ENCODE results near the gene PGAM4. TPM values are rescaled to one million over a fixed set of nuclear protein-coding genes. Genes with fewer than 3 reads are reported as not detected.
A peak's percentile ranks its signal among the peaks of the same experiment; 100 is the strongest.

PGAM4 gene
- total RNA-seq (2016; rRNA removed; fragmentation: Illumina TruSeq; extraction: Trizol): 0.33 TPM in 1 of 2 replicates, not detected in the other
- not detected in 2 replicates for total RNA-seq (2016; cell fraction: cytosol; rRNA removed; fragmentation: Illumina TruSeq; extraction: Trizol; ENCODE audit: low read depth)
- total RNA-seq (2016; cell fraction: insoluble cytoplasmic fraction; rRNA removed; fragmentation: Illumina TruSeq; extraction: Trizol): not detected in 2 replicates
- total RNA-seq (2016; cell fraction: membrane; rRNA removed; fragmentation: Illumina TruSeq; extraction: Trizol): not detected in 2 replicates
- total RNA-seq (2016; cell fraction: nucleus; rRNA removed; fragmentation: Illumina TruSeq; extraction: Trizol): 0.60 TPM in 1 of 2 replicates, not detected in the other
- polyA plus RNA-seq (2011; rRNA removed): 0.10 and 0.24 TPM in 2 replicates
- polyA plus RNA-seq (2011; cell fraction: cytosol; rRNA removed): 0.14 and 0.23 TPM in 2 replicates
- 0.37 TPM in 1 of 2 replicates, not detected in the other for polyA plus RNA-seq (2011; cell fraction: nucleus; rRNA removed)
- polyA plus RNA-seq (2012): not detected in 2 replicates
- polyA plus RNA-seq (2016; cell fraction: cytosol; fragmentation: Illumina TruSeq; extraction: Trizol; ENCODE audit: low read depth): not detected in 2 replicates
- polyA plus RNA-seq (2016; cell fraction: insoluble cytoplasmic fraction; fragmentation: Illumina TruSeq; extraction: Trizol; ENCODE audit: low read depth): 0.52 TPM in 1 of 2 replicates, not detected in the other
- polyA plus RNA-seq (2016; cell fraction: membrane; fragmentation: Illumina TruSeq; extraction: Trizol; ENCODE audit: low read depth): not detected in 2 replicates
- not detected in 2 replicates for polyA plus RNA-seq (2016; cell fraction: nucleus; fragmentation: Illumina TruSeq; extraction: Trizol; ENCODE audit: insufficient read depth, low read depth)
- polyA minus RNA-seq (2011; rRNA and poly(A)+ RNA removed; ENCODE audit: low replicate concordance): 0.21 TPM in 1 of 2 replicates, not detected in the other
- polyA minus RNA-seq (2011; cell fraction: cytosol; rRNA and poly(A)+ RNA removed): not detected in 2 replicates
- polyA minus RNA-seq (2011; cell fraction: nucleus; rRNA and poly(A)+ RNA removed): not detected in 2 replicates
- Bru-seq, nascent RNA: not detected
- BruChase-seq, experiment 1, labeled RNA remaining after a 6-hour chase: percentile 28 among the genes with signal in this experiment
- not detected for BruChase-seq, experiment 2, labeled RNA remaining after a 2-hour chase
- long read RNA-seq, experiment 1: 0 reads
- long read RNA-seq, experiment 2: 0 reads

DNA sequence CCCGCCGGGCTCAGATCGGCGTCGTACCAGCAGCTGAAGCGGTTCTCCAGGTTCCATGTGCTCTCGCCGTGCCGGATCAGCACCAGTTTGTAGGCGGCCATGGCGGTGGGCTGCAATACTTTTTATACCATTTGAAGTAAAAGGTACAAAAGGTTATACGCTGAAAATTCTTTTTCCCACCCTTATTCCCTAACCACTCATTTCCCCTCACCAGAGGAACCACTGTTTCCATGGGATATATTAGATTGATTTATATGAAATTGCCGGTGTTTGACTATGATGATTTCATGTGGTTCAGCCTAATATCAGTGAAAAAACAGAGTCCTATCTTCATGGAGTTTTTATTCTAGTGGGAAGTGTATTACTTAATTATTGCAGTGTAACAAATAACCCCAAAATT lies at the start of gene PGAM4:
Gene PGAM4 (minus strand): TSS at position 101 of the 400 bp plus-strand sequence. CDS start 0 bp downstream, at position 101.
- ChIA-PET CTCF (ENCODE audit: low intra/inter-chr PET ratio, low total read pairs) (no interaction called here), POLR2A (no interaction called here)
- DNase-seq (ENCODE audit: low spot score) (no peak), ATAC-seq (no peak), FAIRE-seq (no peak)
- Histone ChIP-seq H3K36me3 (replicated peaks in 1 of 2; ENCODE audit: control insufficient read depth in 1 of 2, insufficient read depth in 2 of 2, low read length in 2 of 2) (no peaks in the 10 kb centered on the region), H4K20me1 (ENCODE audit: insufficient read depth, low read length) (no peaks in the 10 kb centered on the region), H3K9ac (ENCODE audit: insufficient read depth, low read depth, low read length) (no peak within 1 kb of the TSS), H3K9me3 (ENCODE audit: low read length) (no peaks in the 10 kb centered on the region), H3K4me1 (ENCODE audit: insufficient read depth, low read length) (no peaks in the 10 kb centered on the region), H3K27me3 (ENCODE audit: control insufficient read depth in 1 of 2, insufficient read depth in 2 of 2, low read length in 2 of 2) (no peaks in the 10 kb centered on the region), H3K27ac (ENCODE audit: extremely low read length, insufficient read depth, low read length) (no peak within 1 kb of the TSS), H3K4me2 (ENCODE audit: low read depth, low read length) (no peak within 1 kb of the TSS), H3K4me3 (replicated peaks in 1 of 3; ENCODE audit: insufficient read depth in 1 of 3, low read depth in 2 of 3, low read length in 3 of 3) (no peak within 1 kb of the TSS), H3K79me2 (ENCODE audit: insufficient read depth, low read length) (no peaks in the 10 kb centered on the region), H2AFZ (ENCODE audit: low read length) (no peak within 1 kb of the TSS)
- WGBS (ENCODE audit: low lambda C conversion rate): 97% methylated on average over 7 of the region's 13 CpGs
- BruUV-seq (replicated peaks): no TSS peak
- in situ Hi-C loops (cut with HindIII; ENCODE audit: extremely low pct_ligation_motif_present, low pct_unique_long_range_greater_than_20kb) (no loop called here), intact Hi-C loops (cut with micrococcal nuclease; ENCODE audit: unreplicated experiment) (no loop called here)
- TF ChIP-seq ZNF44 (CRISPR knock-in tag; IDR thresholded peaks at IDR 0.05) (no peak), MEF2D (CRISPR knock-in tag; IDR thresholded peaks at IDR 0.05) (no peak), ZSCAN21 (CRISPR knock-in tag; IDR thresholded peaks at IDR 0.05; ENCODE audit: borderline replicate concordance) (no peak), RBFOX2 (IDR thresholded peaks at IDR 0.05; ENCODE audit: low read depth, low read length) (no peak), HNF4G (IDR thresholded peaks at IDR 0.05; ENCODE audit: borderline replicate concordance, low read depth, low read length) (no peak), HNF4G (CRISPR knock-in tag; IDR thresholded peaks at IDR 0.05; ENCODE audit: borderline replicate concordance, low read depth) (no peak), ZSCAN22 (CRISPR knock-in tag; IDR thresholded peaks at IDR 0.05) (no peak), ZNF329 (CRISPR knock-in tag; IDR thresholded peaks at IDR 0.05; ENCODE audit: low read depth) (no peak), RORA (CRISPR knock-in tag; IDR thresholded peaks at IDR 0.05) (no peak), NCOA1 (CRISPR knock-in tag; IDR thresholded peaks at IDR 0.05) (no peak), ZNF251 (CRISPR knock-in tag; IDR thresholded peaks at IDR 0.05) (no peak), ZNF720 (CRISPR knock-in tag; IDR thresholded peaks at IDR 0.05) (no peak), KLF11 (CRISPR knock-in tag; IDR thresholded peaks at IDR 0.05) (no peak), SMAD1 (CRISPR knock-in tag; IDR thresholded peaks at IDR 0.05; ENCODE audit: borderline replicate concordance, low read depth) (no peak), KDM4B (CRISPR knock-in tag; IDR thresholded peaks at IDR 0.05) (no peak)
- TF ChIP-seq, protein P1, sequence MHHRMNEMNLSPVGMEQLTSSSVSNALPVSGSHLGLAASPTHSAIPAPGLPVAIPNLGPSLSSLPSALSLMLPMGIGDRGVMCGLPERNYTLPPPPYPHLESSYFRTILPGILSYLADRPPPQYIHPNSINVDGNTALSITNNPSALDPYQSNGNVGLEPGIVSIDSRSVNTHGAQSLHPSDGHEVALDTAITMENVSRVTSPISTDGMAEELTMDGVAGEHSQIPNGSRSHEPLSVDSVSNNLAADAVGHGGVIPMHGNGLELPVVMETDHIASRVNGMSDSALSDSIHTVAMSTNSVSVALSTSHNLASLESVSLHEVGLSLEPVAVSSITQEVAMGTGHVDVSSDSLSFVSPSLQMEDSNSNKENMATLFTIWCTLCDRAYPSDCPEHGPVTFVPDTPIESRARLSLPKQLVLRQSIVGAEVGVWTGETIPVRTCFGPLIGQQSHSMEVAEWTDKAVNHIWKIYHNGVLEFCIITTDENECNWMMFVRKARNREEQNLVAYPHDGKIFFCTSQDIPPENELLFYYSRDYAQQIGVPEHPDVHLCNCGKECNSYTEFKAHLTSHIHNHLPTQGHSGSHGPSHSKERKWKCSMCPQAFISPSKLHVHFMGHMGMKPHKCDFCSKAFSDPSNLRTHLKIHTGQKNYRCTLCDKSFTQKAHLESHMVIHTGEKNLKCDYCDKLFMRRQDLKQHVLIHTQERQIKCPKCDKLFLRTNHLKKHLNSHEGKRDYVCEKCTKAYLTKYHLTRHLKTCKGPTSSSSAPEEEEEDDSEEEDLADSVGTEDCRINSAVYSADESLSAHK (CRISPR knock-in tag; IDR thresholded peaks at IDR 0.05; ENCODE audit: borderline replicate concordance): no peak
- TF ChIP-seq, protein P2, sequence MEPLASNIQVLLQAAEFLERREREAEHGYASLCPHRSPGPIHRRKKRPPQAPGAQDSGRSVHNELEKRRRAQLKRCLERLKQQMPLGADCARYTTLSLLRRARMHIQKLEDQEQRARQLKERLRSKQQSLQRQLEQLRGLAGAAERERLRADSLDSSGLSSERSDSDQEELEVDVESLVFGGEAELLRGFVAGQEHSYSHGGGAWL (CRISPR knock-in tag; IDR thresholded peaks at IDR 0.05): no peak
- TF ChIP-seq, protein P3, sequence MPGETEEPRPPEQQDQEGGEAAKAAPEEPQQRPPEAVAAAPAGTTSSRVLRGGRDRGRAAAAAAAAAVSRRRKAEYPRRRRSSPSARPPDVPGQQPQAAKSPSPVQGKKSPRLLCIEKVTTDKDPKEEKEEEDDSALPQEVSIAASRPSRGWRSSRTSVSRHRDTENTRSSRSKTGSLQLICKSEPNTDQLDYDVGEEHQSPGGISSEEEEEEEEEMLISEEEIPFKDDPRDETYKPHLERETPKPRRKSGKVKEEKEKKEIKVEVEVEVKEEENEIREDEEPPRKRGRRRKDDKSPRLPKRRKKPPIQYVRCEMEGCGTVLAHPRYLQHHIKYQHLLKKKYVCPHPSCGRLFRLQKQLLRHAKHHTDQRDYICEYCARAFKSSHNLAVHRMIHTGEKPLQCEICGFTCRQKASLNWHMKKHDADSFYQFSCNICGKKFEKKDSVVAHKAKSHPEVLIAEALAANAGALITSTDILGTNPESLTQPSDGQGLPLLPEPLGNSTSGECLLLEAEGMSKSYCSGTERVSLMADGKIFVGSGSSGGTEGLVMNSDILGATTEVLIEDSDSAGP (CRISPR knock-in tag; IDR thresholded peaks at IDR 0.05; ENCODE audit: borderline replicate concordance): no peak
